GF-D8 (cell line): ENCODE data around the gene MMP2.

Source experiments
- DNase-seq: peaks from one replicate; lab custom pipeline; 2025; lab: John Stamatoyannopoulos, UW

MMP2 gene

DNA sequence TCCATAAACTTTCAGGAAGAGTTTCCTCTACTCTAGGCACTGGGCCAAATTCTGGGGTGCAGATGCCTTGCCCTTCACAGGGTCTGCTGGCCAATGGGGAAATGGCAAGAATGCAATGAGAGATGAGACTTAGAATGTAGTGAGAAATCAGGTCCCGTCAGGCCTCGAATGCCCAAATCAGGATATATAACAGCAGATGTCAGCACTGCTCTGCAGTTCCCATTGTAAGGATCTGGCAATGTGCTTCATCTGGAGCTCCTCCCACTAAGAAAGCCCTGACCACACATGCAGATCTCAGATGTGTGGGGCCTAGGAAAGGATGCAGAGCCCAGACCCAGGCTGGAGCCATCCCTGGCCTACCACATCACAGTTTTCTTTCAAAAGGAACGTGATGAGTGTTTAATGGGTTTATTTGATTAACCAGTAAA is 16.0 kb downstream of the MMP2 start:
- DNase-seq, result peak; percentile 72

DNA sequence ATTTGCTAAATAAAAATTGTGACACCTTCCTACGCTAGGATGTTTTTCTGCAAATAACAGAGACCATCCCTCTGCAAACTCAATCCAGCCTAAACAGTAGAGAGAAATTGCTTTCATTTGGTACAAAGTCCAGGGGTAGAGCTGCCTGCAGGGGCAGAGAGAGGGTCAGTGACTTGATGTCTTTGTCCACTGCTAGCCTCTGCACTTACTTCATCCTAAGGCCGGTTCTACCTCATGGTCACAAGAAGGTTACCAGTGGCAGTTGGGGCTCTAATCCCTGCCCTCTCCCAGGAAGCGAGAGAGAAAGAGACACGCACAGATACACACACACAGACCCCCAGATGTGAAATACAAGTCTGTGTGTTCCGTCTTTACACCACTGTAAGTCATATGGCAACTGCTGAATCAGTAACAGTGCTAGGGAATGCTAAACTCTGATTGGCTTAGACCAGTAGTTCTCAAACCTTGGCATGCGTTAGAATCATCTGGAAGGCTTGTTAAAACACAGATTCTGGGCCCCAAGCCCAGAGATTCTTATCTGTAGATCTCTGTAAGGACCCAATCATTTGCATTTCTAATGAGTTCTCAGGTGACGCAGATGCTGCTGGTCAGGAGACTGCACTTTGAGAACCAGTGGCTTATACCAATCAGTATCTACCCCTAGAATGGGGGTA is 16.8 kb downstream of the MMP2 start:
- DNase-seq, result no peak

DNA sequence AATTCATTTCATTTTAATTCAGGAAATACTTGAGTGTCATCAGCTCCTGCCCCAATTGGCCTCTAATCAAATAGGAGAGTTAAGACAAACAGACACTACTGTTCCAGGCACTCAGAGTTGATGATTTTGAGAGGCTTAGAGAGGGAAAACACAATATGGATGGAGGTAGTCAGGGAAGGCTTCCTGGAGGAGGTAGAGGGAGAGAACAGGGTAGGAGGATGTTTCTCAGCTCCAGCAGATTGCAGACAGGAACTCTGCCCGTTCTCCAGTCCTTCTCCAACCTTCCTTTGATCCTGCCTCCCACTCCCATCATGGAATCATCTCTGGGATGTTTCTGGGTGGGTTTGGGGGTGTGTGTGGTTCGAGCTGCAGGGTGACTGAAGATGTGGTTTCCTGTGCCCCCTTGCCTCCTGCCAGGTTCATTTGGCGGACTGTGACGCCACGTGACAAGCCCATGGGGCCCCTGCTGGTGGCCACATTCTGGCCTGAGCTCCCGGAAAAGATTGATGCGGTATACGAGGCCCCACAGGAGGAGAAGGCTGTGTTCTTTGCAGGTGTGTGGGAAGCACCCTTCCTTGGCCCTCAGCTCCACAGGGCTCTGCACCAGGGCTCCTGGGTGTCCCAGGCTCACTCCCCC is 17.6 kb downstream of the MMP2 start:
- DNase-seq, result peak; percentile 33

DNA sequence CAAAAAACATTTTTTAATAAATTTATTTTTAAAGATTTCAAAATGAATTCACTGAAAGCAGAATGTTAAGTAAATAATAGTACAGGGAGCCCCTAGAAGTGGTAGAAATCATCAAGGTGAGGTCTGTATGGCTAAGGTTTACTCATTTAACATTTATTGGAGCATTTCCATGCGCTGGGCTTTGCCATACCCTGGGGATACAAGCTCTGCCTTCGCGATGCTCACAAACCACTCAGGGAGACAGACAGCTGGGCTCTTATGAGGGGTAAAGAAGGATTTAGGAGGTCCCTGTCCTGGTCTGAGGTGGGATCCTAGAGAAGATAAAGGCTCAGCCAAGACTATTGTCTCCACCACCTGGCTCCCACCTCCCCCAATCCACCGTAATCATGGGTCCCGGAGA is 18.6 kb downstream of the MMP2 start:
- no peak for DNase-seq

DNA sequence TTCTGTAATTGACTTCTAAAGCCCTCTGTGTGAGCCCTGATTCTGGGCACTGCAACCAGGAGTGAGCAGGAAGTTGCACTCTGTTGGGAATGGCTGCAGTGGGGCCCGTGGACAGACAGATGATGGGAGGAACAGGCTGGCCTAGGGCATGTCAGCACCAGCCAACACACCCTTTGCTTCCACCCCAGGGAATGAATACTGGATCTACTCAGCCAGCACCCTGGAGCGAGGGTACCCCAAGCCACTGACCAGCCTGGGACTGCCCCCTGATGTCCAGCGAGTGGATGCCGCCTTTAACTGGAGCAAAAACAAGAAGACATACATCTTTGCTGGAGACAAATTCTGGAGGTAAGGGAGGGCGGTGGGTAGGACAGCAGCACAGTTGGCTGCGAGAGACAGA is 19.1 kb downstream of the MMP2 start:
- no peak for DNase-seq

DNA sequence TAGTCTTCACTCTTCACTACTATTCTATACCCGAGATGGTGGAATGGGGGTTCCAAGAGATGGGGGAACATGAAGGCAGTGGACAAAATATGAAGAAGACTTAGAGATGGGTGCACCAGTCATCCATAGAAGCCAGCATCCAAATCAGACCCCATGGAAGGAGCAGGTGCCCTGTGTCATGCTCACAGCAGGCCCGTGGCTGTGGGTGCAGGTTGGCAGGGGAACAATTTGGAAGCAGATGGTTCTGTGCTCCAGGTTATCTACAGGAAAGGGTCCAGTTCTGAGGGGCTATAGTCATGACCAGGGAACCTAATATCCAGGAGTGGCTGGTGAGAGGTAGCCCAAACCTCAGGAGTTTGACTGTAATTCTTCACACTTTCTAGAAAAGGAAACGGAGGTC is 20.3 kb downstream of the MMP2 start:
- DNase-seq, result no peak

DNA sequence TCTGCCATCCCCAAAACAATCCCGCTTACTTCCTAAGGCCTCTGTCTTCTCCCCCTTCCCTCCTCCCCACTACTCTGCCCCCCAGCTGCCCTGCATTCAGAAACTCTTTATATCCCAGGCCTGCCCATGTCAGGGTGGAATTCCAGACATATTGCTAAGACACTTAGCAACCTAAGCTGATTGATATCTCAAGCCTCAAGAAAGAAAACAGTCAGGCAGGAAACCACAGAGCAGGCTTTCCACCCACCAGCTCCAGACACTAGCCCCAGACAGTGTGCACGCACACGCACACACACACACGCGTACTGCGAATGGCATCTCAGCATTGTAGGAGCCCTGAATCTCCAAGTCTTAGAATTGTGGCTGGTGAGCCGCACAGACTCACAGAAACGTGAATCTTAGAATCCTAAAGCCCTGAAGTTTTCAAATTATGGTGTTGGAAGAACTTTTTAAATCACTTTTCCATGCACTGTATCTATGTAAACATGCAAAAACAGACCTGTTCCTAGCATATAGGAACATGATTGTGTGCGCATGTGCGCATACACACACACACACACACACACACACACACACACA is 21.0 kb downstream of the MMP2 start:
- DNase-seq, result peak; percentile 84

GRCh38 chr16:55500530-55501011 is 21.6 kb downstream of the MMP2 start:
- peak; percentile 84 for DNase-seq

DNA sequence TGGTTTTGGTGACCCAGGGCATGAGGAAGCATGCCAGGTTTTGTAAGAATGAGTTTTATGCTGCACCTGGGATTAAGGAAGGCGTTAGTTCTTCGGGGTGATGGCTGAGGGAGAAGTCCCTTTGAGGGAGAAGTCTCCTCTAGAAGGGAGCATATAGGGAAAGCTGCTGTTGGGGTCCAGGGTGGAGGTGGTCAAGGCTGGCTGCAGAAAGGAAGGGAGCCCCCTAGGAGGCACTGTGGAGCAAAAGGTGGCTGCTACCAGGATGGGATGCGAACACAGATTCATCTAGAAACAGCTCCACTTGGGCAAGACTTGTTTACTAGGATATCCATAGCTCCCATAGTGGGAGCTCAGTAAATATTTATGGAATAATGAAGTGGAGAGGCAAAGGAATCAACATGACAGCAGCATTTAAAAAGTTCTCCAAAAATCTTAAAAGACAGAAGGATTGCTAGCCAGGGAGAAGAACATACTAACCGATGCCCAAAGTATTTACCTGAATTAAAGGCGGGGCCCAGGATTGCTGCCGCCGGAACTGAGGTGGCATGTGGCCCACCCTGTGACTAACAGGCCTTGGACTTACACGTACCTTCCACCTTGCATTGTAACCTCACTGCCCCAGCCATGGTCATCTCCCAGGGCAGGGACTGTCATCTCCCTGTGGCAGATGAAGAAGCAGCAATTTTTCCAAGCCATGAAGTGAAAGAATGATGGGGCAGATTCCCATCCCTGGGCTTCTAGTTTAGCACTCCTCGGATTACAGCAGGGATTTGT is 22.7 kb downstream of the MMP2 start:
- DNase-seq, result no peak

DNA sequence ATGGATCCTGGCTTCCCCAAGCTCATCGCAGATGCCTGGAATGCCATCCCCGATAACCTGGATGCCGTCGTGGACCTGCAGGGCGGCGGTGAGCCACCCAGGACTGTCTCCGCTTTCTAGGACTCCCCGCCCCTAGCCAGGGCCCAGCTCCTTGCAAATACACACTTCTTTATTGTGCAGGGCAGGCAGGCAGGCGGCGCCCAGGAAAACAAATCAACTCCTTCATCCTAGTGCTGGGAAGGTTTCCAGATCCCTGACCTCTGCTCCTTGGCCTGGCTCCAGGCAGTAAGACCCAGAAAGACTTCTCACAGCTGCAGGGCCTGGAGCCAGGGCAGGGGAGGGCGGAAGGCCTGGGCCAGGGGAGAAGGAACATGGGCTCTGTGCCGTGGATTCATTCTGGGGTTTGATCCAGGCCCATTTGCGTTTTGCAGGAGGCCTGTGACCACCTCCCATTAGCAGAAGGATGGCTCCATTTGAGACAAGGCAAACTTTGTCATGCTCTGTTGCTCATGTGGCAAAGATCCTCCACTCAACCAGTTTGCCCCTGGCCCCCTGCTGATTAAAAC is 23.9 kb downstream of the MMP2 start:
- no peak for DNase-seq

DNA sequence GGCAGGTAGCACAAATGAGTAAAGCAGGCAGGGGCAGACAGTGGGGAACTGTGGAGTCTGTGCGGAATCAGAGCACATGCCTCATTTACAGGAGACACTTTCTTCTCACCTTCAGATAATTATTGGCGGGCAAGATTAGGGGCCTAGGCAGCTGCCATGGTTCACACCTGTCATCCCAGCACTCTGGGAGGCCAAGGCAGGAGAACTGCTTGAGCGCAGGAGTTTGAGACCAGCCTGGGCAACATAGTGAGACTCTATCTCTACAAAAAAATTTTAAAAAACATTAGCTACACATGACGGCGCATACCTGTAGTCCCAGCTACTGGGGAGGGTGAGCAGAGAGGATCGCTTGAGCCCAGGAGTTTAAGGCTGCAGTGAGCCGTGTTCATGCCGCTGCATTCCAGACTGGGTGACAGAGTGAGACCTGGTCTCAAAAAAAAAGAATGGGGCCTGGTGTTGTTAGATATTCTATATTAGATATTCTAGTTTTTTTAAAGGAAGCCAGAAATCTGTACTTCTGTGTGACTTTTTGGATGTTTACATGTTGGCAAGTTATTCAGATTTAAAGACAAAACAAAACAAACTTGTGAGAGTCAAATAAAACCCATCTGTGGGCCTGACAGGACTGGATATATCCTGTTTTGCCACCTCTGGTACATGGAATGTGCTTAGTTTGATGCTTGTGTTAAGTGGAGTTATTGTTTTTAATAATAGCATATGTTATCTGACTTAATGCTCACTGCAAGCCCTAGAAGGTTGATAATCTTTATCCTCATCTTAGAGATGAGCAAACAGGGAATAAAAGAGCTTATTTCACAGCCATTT is 24.9 kb downstream of the MMP2 start:
- no peak for DNase-seq

- DNase-seq, result no peak
Measured at GRCh38 chr16:55505333-55506015, 26.5 kb downstream of the MMP2 start.

- no peak for DNase-seq
Measured at GRCh38 chr16:55506083-55506482, 27.1 kb downstream of the MMP2 start.

- no peak for DNase-seq
Measured at GRCh38 chr16:55506708-55507107, 27.7 kb downstream of the MMP2 start.

- DNase-seq, result no peak
Measured at GRCh38 chr16:55508271-55508921, 29.4 kb downstream of the MMP2 start.

DNA sequence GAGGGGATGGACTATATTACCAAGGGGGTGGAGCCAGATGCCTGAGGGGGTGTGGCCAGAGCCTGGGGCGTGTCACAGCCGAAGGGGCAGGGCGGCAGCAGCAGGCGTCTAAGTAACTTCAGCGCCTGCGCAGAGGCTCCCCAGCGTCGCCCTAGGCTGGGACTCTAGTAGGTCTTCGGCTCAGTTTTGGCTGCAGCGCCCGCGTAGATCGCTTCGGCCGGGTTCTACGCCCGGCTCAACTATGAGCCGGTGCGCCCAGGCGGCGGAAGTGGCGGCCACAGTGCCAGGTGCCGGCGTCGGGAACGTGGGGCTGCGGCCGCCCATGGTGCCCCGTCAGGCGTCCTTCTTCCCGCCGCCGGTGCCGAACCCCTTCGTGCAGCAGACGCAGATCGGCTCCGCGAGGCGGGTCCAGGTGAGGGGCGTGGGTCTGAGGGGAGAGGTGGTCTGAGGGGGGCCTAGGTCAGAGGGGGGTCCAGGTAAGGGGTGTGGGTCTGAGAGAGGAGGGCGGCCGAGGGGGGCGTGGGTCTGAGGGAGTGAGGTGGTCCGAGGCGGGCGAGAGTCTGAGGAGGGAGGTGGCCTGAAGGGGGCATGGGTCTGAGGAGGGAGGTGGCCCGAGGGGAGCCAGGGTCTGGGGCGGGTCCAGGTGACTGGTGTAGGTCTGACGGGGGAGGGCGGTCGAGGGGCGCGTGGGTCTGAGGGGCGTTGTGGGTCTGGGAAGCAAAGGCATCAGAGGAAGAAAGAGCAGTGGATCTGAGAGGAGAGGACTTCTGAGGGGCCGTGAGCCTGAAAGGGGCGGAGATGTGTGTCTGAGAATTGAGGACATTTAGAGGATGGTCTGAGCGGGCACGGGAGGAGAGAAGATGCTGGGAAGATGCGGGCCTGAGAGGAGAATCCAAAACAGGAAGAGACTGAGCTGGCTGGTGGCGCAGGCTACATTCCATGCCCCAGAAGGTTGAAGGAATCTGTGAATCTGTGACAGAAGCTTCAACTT is 30.2 kb downstream of the MMP2 start, which contains the start of gene LPCAT2:
Gene LPCAT2, plus strand, starts transcription at position 132 of the 991 bp plus-strand sequence. Its CDS starts 110 bp downstream, at position 242.
- DNase-seq, result peak; percentile 78

DNA sequence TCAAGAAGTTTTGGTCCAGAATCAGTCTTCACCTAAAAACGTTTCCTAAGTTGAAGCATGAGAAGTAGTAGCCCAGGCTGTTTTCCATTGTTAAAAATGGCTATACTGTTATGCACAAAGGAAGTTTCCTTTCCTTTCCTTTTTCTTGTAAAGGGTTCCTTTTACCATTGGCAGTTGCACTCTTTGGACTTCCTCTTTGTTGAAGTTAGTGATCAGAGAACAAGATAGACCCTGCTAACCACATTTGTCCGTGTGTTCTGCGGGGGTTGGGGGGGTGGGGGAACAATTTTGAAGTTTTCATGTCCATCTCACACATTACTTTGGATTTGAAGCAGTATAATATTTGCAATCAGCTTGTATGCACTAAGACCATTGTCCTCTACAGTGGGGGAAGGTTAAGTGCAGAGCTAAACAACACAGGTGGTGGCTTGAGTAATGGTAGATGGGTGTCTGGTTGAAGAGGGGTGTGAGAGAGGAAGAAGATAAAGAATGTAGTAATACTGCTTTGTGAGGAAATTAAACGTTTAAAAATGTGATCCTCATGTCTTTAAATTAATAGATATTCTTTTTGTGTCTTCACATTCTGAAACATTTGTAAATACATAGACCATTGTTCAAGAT is 31.3 kb downstream of the MMP2 start:
- DNase-seq, result peak; percentile 90

GRCh38 chr16:55512941-55513340 is 33.9 kb downstream of the MMP2 start:
- DNase-seq, result no peak
